ENCODE measurements around the gene DSCAM.

- TF ChIP-seq CTCF (IDR thresholded peaks at IDR 0.05; ENCODE audit: low read length) (no peak), EZH2 (IDR thresholded peaks at IDR 0.05; ENCODE audit: borderline replicate concordance, low read length) (no peak)
These were observed 300.3 kb downstream of the DSCAM start for GRCh38 chr21:40546647-40547046.

All from OCI-LY1 (cell line).